Measurements from ENCODE around the gene CAMKK2. TPM values are rescaled to one million over a fixed set of nuclear protein-coding genes. Genes with fewer than 3 reads are reported as not detected.
A peak's percentile ranks its signal among the peaks of the same experiment; 100 is the strongest.

Gene CAMKK2
- total and polyA plus RNA-seq, 2 donors from 2014 or later, result 16.3 to 35.6 TPM

GRCh38 chr12:121239351-121240061 lies 57.0 kb downstream of the CAMKK2 start:
- Histone ChIP-seq H3K36me3 (ENCODE audit: control insufficient read depth in 2 of 3, insufficient read depth in 3 of 3, low read length in 3 of 3) (peaks cover 0 to 12% (median 5%) of the 10 kb centered on the region in 3 donors), H3K27ac (ENCODE audit: low read depth in 2 of 2, low read length in 2 of 2) (no peak overlapping the region)
- intact Hi-C loops (cut with DNase I), result no loop called here

GRCh38 chr12:121238604-121239350 lies 57.7 kb downstream of the CAMKK2 start:
- Histone ChIP-seq H3K36me3 (ENCODE audit: control insufficient read depth in 2 of 3, insufficient read depth in 3 of 3, low read length in 3 of 3) (peaks cover 0 to 9% (median 5%) of the 10 kb centered on the region in 3 donors), H3K9ac (ENCODE audit: low read length in 3 of 3) (no peak overlapping the region), H3K9me3 (ENCODE audit: control insufficient read depth in 2 of 3, insufficient read depth in 1 of 3, low read length in 3 of 3) (no peaks in the 10 kb centered on the region), H3K4me3 (ENCODE audit: low read length in 3 of 3) (no peak overlapping the region), H3K27ac (ENCODE audit: low read depth in 2 of 2, low read length in 2 of 2) (no peak overlapping the region), H3K27me3 (ENCODE audit: control insufficient read depth, insufficient read depth, low read length) (no peaks in the 10 kb centered on the region), H3K4me1 (ENCODE audit: control insufficient read depth in 2 of 3, insufficient read depth in 2 of 3, low read depth in 1 of 3, low read length in 3 of 3) (peaks cover 0 to 6% (median 0%) of the 10 kb centered on the region in 3 donors)
- TF ChIP-seq, protein P1, sequence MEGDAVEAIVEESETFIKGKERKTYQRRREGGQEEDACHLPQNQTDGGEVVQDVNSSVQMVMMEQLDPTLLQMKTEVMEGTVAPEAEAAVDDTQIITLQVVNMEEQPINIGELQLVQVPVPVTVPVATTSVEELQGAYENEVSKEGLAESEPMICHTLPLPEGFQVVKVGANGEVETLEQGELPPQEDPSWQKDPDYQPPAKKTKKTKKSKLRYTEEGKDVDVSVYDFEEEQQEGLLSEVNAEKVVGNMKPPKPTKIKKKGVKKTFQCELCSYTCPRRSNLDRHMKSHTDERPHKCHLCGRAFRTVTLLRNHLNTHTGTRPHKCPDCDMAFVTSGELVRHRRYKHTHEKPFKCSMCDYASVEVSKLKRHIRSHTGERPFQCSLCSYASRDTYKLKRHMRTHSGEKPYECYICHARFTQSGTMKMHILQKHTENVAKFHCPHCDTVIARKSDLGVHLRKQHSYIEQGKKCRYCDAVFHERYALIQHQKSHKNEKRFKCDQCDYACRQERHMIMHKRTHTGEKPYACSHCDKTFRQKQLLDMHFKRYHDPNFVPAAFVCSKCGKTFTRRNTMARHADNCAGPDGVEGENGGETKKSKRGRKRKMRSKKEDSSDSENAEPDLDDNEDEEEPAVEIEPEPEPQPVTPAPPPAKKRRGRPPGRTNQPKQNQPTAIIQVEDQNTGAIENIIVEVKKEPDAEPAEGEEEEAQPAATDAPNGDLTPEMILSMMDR (IDR thresholded peaks at IDR 0.05; ENCODE audit: borderline replicate concordance, extremely low read depth, insufficient read depth), result no peak
- peak in 3 of 5 donors; percentile 46 to 64 (median 64) for DNase-seq
- no peak for FAIRE-seq
- intact Hi-C loops (cut with DNase I), result no loop called here

More at GRCh38 chr12:121239351-121240061, 57.0 kb downstream of the CAMKK2 start:
- Histone ChIP-seq H3K9ac (ENCODE audit: low read length in 3 of 3) (no peak overlapping the region), H3K9me3 (ENCODE audit: control insufficient read depth in 2 of 3, insufficient read depth in 1 of 3, low read length in 3 of 3) (no peaks in the 10 kb centered on the region), H3K4me1 (ENCODE audit: control insufficient read depth in 2 of 3, insufficient read depth in 2 of 3, low read depth in 1 of 3, low read length in 3 of 3) (peaks cover 0 to 6% (median 0%) of the 10 kb centered on the region in 3 donors), H3K4me3 (ENCODE audit: low read length in 3 of 3) (no peak overlapping the region), H3K27me3 (ENCODE audit: control insufficient read depth, insufficient read depth, low read length) (no peaks in the 10 kb centered on the region)
- DNase-seq, result no peak
- no peak for FAIRE-seq
- TF ChIP-seq, protein P1 (IDR thresholded peaks at IDR 0.05; ENCODE audit: borderline replicate concordance, extremely low read depth, insufficient read depth), result no peak

- DNase-seq (no peak), FAIRE-seq (no peak)
- TF ChIP-seq, protein P1 (IDR thresholded peaks at IDR 0.05; ENCODE audit: borderline replicate concordance, extremely low read depth, insufficient read depth), result no peak
- H3K27me3 ChIP-seq (ENCODE audit: control insufficient read depth, insufficient read depth, low read length), result no peaks in the 10 kb centered on the region
- no peak overlapping the region for H3K4me3 ChIP-seq (ENCODE audit: low read length in 3 of 3)
- peaks cover 0 to 6% (median 0%) of the 10 kb centered on the region in 3 donors for H3K4me1 ChIP-seq (ENCODE audit: control insufficient read depth in 2 of 3, insufficient read depth in 2 of 3, low read depth in 1 of 3, low read length in 3 of 3)
- H3K27ac ChIP-seq (ENCODE audit: low read depth in 2 of 2, low read length in 2 of 2), result no peak overlapping the region
- H3K9ac ChIP-seq (ENCODE audit: low read length in 3 of 3), result no peak overlapping the region
- H3K9me3 ChIP-seq (ENCODE audit: control insufficient read depth in 2 of 3, insufficient read depth in 1 of 3, low read length in 3 of 3), result no peaks in the 10 kb centered on the region
- intact Hi-C loops (cut with DNase I), result no loop called here
- peaks cover 0 to 12% (median 0%) of the 10 kb centered on the region in 3 donors for H3K36me3 ChIP-seq (ENCODE audit: control insufficient read depth in 2 of 3, insufficient read depth in 3 of 3, low read length in 3 of 3)
Observed at GRCh38 chr12:121238086-121238485, 58.4 kb downstream of the CAMKK2 start.

Data from kidney (tissue), 14 donors.